GM12878 (cell line): ENCODE data around the gene IVD. TPM values are rescaled to one million over a fixed set of nuclear protein-coding genes. Genes with fewer than 3 reads are reported as not detected.

Experiments
- ATAC-seq: fragments of 200-7000 bp; cut with Tn5 transposase; 3 replicates; pipeline ENCODE4 v1.9.1; 2020; ENCODE audit warnings: mild to moderate bottlenecking, moderate library complexity
- BruUV-seq: library from RNA; stranded (reverse); fragments of 400-500 nt; replicated peaks from 2 replicates; lab custom pipeline; 2021; lab: Mats Ljungman, UMichigan
- CTCF ChIA-PET: fragments of 300-600 bp; sonication (Branson Sonifier 250); formaldehyde crosslinking; extraction: SDS; loops from one replicate; lab custom pipeline; 2021; ENCODE audit warnings: inconsistent platforms; lab: Yijun Ruan, JAX
- POLR2A ChIA-PET: fragments of 350-600 bp; formaldehyde crosslinking; extraction: SDS; loops from one replicate; lab custom pipeline; 2021; ENCODE audit warnings: inconsistent platforms; lab: Charles Lee
- RAD21 ChIA-PET: fragments of 300-600 bp; sonication (Branson Sonifier 250); formaldehyde crosslinking; loops from one replicate; lab custom pipeline; 2023; ENCODE audit warnings: antibody characterized with exemption; ENCODE audit not compliant: unreplicated experiment; lab: Charles Lee
- SMC1A ChIA-PET: fragments of 300-600 bp; sonication (Branson Sonifier 250); formaldehyde crosslinking; loops from one replicate; lab custom pipeline; 2023; ENCODE audit not compliant: unreplicated experiment, uncharacterized antibody; lab: Charles Lee
- DNase-seq: peaks from one replicate; pipeline ENCODE4 v3.0.0-alpha.2; 2011; ENCODE audit warnings: low read depth, low spot score
- FAIRE-seq: peaks from 3 replicates; lab custom pipeline; 2011; peaks lifted over from hg19 to GRCh38; lab: Jason Lieb, UNC
- H2AFZ ChIP-seq: 2 replicates; pipeline ENCODE4 v1.6.0; 2011; ENCODE audit warnings: low read depth, low read length, control low read depth; ENCODE audit not compliant: control insufficient read depth
- H3K27ac ChIP-seq: 2 replicates; pipeline ENCODE4 v1.5.1; 2011; ENCODE audit warnings: control low read depth; ENCODE audit not compliant: control insufficient read depth, insufficient read depth
- H3K27me3 ChIP-seq, 2 experiments: replicated peaks in 1 of 2; 2 replicates each; pipeline versions ENCODE4 v1.6.0 to v1.6.1; 2011; ENCODE audit warnings: low read length in 1 of 2; ENCODE audit not compliant: control insufficient read depth in 2 of 2, insufficient read depth in 2 of 2
- H3K36me3 ChIP-seq, 2 experiments: 2 replicates each; pipeline ENCODE4 v1.5.1; 2011; ENCODE audit warnings: low read length in 1 of 2; ENCODE audit not compliant: control insufficient read depth in 2 of 2, insufficient read depth in 2 of 2
- H3K4me1 ChIP-seq: 2 replicates; pipeline ENCODE4 v1.6.1; 2011; ENCODE audit warnings: mild to moderate bottlenecking, low read length, moderate library complexity, mixed read lengths; ENCODE audit not compliant: control insufficient read depth, insufficient read depth
- H3K4me2 ChIP-seq: 2 replicates; pipeline ENCODE4 v1.6.0; 2011; ENCODE audit warnings: control low read depth; ENCODE audit not compliant: control insufficient read depth, insufficient read depth
- H3K4me3 ChIP-seq: fragments of 200-600 bp; sonication (generic); 2 replicates; pipeline ENCODE4 v1.5.1; 2016
- H3K79me2 ChIP-seq: 2 replicates; pipeline ENCODE4 v1.6.0; 2011; ENCODE audit warnings: low read length; ENCODE audit not compliant: control insufficient read depth, insufficient read depth
- H3K9ac ChIP-seq: 2 replicates; pipeline ENCODE4 v1.8.0; 2011; ENCODE audit warnings: low read length, control low read depth, mixed read lengths; ENCODE audit not compliant: control insufficient read depth, insufficient read depth
- H3K9me3 ChIP-seq: replicated peaks from 3 replicates; pipeline ENCODE4 v1.5.1; 2011; ENCODE audit warnings: mild to moderate bottlenecking, low read length; ENCODE audit not compliant: control insufficient read depth, insufficient read depth
- H4K20me1 ChIP-seq: 2 replicates; pipeline ENCODE4 v1.6.0; 2011; ENCODE audit not compliant: control insufficient read depth, insufficient read depth
- CHD4 ChIP-seq: fragments of 200-600 bp; sonication (generic); IDR thresholded peaks from 2 replicates; pipeline ENCODE4 v1.6.1; 2016; ENCODE audit warnings: mild to moderate bottlenecking
- CREM ChIP-seq: IDR thresholded peaks from 2 replicates; pipeline ENCODE4 v1.6.1; 2014; ENCODE audit warnings: antibody characterized with exemption, low read depth
- DPF2 ChIP-seq: fragments of 450-650 bp; IDR thresholded peaks from 2 replicates; pipeline ENCODE4 v1.6.1; 2017; ENCODE audit warnings: mild to moderate bottlenecking
- ETV6 ChIP-seq, 2 experiments: fragments of 450-650 bp in 1 of 2; IDR thresholded peaks in 1 of 2; conservative IDR thresholded peaks in 1 of 2; 2 replicates each; pipeline ENCODE4 v1.6.1; 2014; ENCODE audit warnings: antibody characterized with exemption in 1 of 2, borderline replicate concordance in 1 of 2, low read depth in 1 of 2, mild to moderate bottlenecking in 1 of 2, moderate library complexity in 1 of 2
- JUND ChIP-seq: IDR thresholded peaks from 2 replicates; pipeline ENCODE4 v1.6.1; 2012; ENCODE audit warnings: low read depth, mild to moderate bottlenecking, low read length, improper control_type of control experiment, moderate library complexity
- PAX5 ChIP-seq: IDR thresholded peaks from 2 replicates; pipeline ENCODE4 v1.6.1; 2011; ENCODE audit warnings: low read depth, low read length, borderline replicate concordance
- POLR2AphosphoS2 ChIP-seq: IDR thresholded peaks from 2 replicates; pipeline ENCODE4 v1.6.1; 2011; ENCODE audit warnings: low read depth, mild to moderate bottlenecking, low read length, improper control_type of control experiment, moderate library complexity
- REST ChIP-seq: IDR thresholded peaks from 2 replicates; pipeline ENCODE4 v1.6.1; 2012; ENCODE audit warnings: mild to moderate bottlenecking, low read depth, low read length
- SMAD1 ChIP-seq: fragments of 450-650 bp; IDR thresholded peaks from 2 replicates; pipeline ENCODE4 v1.6.1; 2018; ENCODE audit warnings: mild to moderate bottlenecking, low read depth; ENCODE audit not compliant: partially characterized antibody
- SRF ChIP-seq, 2 experiments: IDR thresholded peaks; 2 replicates each; pipeline ENCODE4 v1.6.1; 2011; ENCODE audit warnings: low read depth in 2 of 2, low read length in 2 of 2, mild to moderate bottlenecking in 1 of 2, moderate library complexity in 1 of 2
- USF2 ChIP-seq: IDR thresholded peaks from 2 replicates; pipeline ENCODE4 v1.6.1; 2011; ENCODE audit warnings: low read depth, low read length, improper control_type of control experiment, borderline replicate concordance
- ZNF24 ChIP-seq: fragments of 450-650 bp; IDR thresholded peaks from 2 replicates; pipeline ENCODE4 v1.6.1; 2017; ENCODE audit warnings: antibody characterized with exemption, mild to moderate bottlenecking
- in situ Hi-C: fragments of 300-500 bp; cut with MboI; formaldehyde crosslinking; loops from 9 replicates; pipeline ENCODE4 v1.14.3; 2018; ENCODE audit warnings: mixed read lengths
- intact Hi-C: fragments of 100-400 bp; cut with micrococcal nuclease; formaldehyde crosslinking; loops from one replicate; pipeline ENCODE4 v1.14.2; 2022; ENCODE audit not compliant: unreplicated experiment
- polyA plus RNA-seq, 11 experiments: library from polyadenylated mRNA; depleted of rRNA in 4 of 11; unstranded in 6 of 11; stranded (reverse) in 5 of 11; fragments of >200 nt; fragmentation: Nextera tagmentation in 4 of 11; fragmentation: Illumina TruSeq in 1 of 11; extraction: Ambion mirVana in 4 of 11; extraction: Trizol in 1 of 11; gene quantifications; 1 replicate in 1 of 11; 2 replicates in 10 of 11; pipeline versions ENCODE4 v1.2.1 to v1.2.3, GENCODE V29; 2011 to 2016; ENCODE audit warnings: inconsistent platforms in 2 of 11, missing spikeins in 2 of 11, low read depth in 1 of 11
- total RNA-seq, 4 experiments: library from RNA; depleted of rRNA in 3 of 4; stranded (reverse); fragments of >200 nt in 3 of 4; fragmentation: Illumina TruSeq in 1 of 4; extraction: Trizol in 1 of 4; gene quantifications; 2 replicates each; pipeline versions ENCODE4 v1.2.1 to v1.2.3, GENCODE V29; 2013 to 2021

Gene IVD
- total and polyA plus RNA-seq, 10 of the 15 experiments (the other 5 are each of a cell fraction or from before 2014, with no cell fraction given) = 5.3 to 59.8 (median 45.7) TPM

GRCh38 chr15:40466426-40467260, 61.0 kb downstream of the IVD start (continued):
- TF ChIP-seq ETV6 (conservative IDR thresholded peaks at IDR 0.05 in 1 of 2, IDR thresholded peaks at IDR 0.05 in 1 of 2; ENCODE audit: borderline replicate concordance in 1 of 2, low read depth in 1 of 2) (no peak), USF2 (no peak), CHD4 (no peak)

GRCh38 chr15:40467261-40467615, 61.6 kb downstream of the IVD start:
- H3K27ac ChIP-seq = no peak overlapping the region
- no TSS peak for BruUV-seq
- in situ Hi-C loops (no loop called here), intact Hi-C loops (no loop called here)
- no peak for TF ChIP-seq POLR2AphosphoS2
- TF ChIP-seq ZNF24 = no peak
- no peak for TF ChIP-seq REST
- no peak for TF ChIP-seq JUND
- TF ChIP-seq PAX5 = no peak
- no peak for TF ChIP-seq CREM
- TF ChIP-seq DPF2 = no peak
- TF ChIP-seq SMAD1 = no peak
- no peak for TF ChIP-seq SRF (IDR thresholded peaks at IDR 0.05; ENCODE audit: low read depth in 2 of 2, low read length in 2 of 2)
- H3K4me3 ChIP-seq = no peak overlapping the region
- ATAC-seq = no peak
- H2AFZ ChIP-seq = no peak overlapping the region
- ChIA-PET RAD21 (no interaction called here), SMC1A (no interaction called here), CTCF (no interaction called here), POLR2A (no interaction called here)
- peaks cover 13 to 14% of the 10 kb centered on the region in 2 experiments for H3K36me3 ChIP-seq
- peaks cover 8% of the 10 kb centered on the region for H3K79me2 ChIP-seq
- DNase-seq = no peak
- peaks cover 29% of the 10 kb centered on the region for H3K4me1 ChIP-seq
- FAIRE-seq = no peak
- H3K9ac ChIP-seq = no peak overlapping the region
- H3K9me3 ChIP-seq = no peaks in the 10 kb centered on the region
- no peaks in the 10 kb centered on the region for H3K27me3 ChIP-seq
- H4K20me1 ChIP-seq = no peaks in the 10 kb centered on the region; the same call in 1 of the 2 replicates
- H3K4me2 ChIP-seq = no peak overlapping the region
